Astrocyte of the cerebellum (primary cell): ENCODE results near the gene POLE2.
"Not testable (repeated sequence)": the region's sequence is repeated elsewhere in the genome, so short reads cannot be mapped to it uniquely, and the experiment has no call there.

Experiments
- DNase-seq: peaks from one replicate; pipeline ENCODE4 v3.0.0-alpha.2; 2011; ENCODE audit warnings: low read depth
- H3K4me3 ChIP-seq: 2 replicates; pipeline ENCODE4 v1.5.1; 2011; ENCODE audit warnings: mild to moderate bottlenecking, low read depth, low read length, moderate library complexity
- in situ Hi-C: cut with HindIII; loops from 2 replicates; pipeline ENCODE4 v1.10.0; 2017; ENCODE audit warnings: low sequenced_read_pairs
- TF ChIP-seq, protein P1 (sequence below): IDR thresholded peaks from 2 replicates; pipeline ENCODE4 v1.5.1; 2012; ENCODE audit warnings: low read length, low read depth, moderate library complexity, mild to moderate bottlenecking; ENCODE audit errors: missing control alignments

The POLE2 gene

DNA sequence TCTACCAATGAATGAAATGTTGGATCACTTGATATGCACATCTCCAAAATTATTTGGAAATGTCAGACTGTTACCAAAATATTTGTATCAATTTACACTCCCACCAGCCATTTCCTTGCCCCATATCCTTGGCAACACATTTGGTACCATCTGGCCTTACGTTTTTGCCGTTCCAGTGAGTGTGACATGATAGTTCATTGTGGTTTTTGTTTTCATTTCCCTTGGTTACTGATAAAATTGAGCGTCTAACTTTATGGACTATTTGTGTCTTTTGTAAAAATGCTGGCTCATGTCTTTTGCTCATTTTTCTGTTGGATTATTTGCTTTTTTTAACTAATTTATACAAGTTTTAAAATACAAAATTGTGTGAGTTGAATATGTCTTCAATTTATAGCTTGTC, 16.0 kb upstream of the POLE2 start:
- no peak for DNase-seq
- H3K4me3 ChIP-seq: no peak overlapping the region
- in situ Hi-C loops: no loop called here
- TF ChIP-seq, protein P1, sequence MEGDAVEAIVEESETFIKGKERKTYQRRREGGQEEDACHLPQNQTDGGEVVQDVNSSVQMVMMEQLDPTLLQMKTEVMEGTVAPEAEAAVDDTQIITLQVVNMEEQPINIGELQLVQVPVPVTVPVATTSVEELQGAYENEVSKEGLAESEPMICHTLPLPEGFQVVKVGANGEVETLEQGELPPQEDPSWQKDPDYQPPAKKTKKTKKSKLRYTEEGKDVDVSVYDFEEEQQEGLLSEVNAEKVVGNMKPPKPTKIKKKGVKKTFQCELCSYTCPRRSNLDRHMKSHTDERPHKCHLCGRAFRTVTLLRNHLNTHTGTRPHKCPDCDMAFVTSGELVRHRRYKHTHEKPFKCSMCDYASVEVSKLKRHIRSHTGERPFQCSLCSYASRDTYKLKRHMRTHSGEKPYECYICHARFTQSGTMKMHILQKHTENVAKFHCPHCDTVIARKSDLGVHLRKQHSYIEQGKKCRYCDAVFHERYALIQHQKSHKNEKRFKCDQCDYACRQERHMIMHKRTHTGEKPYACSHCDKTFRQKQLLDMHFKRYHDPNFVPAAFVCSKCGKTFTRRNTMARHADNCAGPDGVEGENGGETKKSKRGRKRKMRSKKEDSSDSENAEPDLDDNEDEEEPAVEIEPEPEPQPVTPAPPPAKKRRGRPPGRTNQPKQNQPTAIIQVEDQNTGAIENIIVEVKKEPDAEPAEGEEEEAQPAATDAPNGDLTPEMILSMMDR: no peak

DNA sequence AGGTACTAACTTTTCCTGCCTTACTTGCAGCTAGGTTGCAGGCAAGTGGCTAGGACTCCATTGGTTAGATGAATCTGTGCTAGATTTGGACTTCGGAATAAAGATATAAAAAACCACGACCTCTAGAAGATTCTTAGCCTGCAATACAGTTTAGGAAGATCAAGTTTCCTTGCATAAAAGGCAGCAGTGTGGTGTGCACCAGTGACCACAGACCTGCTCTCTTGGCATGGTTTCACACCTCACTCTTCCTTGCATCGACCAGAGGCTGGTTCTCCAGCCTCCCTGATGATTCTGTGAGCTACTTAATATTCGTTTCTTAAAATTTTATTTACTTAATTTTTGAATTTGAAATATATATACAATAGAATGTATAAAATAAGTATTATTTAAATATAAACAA, 14.7 kb upstream of the POLE2 start:
- TF ChIP-seq, protein P1: no peak
- H3K4me3 ChIP-seq: no peak overlapping the region
- peak; percentile 53 for DNase-seq
- in situ Hi-C loops: no loop called here

DNA sequence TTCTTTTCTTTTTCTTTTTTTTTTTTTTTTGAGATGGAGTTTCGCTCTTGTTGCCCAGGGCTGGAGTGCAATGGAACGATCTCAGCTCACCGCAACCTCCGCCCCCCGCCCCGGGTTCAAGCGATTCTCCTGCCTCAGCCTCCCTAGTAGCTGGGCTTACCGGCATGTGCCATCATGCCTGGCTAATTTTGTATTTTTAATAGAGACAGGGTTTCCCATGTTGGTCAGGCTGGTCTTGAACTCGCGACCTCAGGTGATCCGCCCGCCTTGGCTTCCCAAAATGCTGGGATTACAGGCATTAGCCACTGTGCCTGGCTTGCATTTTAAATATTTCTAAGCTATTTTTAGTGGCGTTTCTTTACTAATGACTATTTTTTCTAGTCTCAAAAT, 5.7 kb upstream of the POLE2 start:
- H3K4me3 ChIP-seq: peak overlapping the region; percentile 68
- DNase-seq, in situ Hi-C loops: not testable (repeated sequence)

DNA sequence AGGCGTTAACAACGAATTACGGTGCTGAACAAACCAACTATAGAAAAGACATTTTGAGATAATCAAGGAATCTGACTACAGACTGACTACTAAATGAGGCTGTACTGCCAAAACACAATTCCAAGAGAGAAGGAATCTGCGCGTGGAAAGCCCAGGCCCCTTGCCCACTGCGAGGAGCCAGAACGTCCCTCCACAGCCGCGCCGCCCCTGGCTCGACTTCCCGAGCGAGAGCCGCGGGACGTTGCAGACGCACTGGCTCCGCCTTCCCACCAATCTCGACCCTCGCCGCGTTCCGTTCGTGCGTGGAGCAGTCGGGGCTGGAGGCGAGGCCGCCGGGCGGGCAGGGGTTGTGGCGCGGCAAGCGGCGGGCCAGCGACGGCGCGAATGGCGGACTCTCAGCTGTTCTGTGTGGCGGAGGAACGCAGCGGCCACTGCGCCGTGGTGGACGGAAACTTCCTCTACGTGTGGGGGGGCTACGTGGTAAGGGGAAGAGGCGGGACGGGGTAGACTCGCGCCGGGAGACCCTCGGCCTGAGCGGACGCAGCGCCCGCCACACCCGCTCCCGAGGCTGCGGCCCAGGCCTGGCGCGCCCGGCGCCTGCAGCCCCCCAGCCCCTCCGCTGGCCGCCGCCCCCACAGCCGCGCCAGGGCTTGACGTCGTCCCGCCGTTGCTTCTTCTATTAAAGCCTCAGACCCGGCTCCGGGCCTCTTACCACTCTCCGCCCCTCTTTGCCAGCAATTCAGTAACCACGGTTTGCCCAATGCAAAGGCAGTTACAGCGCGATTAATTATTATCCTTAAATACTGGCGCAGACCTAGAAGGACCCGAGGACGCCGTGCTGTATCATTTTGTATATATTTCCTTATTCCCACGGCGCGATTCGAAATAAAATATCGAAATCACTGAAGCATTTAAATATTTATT, 5.1 kb upstream of the POLE2 start, which contains the start of gene KLHDC1:
TSS of gene KLHDC1 (plus strand) at position 310 of the 924 bp plus-strand sequence. CDS start at position 385, 75 bp downstream.
- in situ Hi-C loops: no loop called here
- DNase-seq: peak; percentile 50
- H3K4me3 ChIP-seq: peak within 1 kb of the TSS; percentile 68
- TF ChIP-seq, protein P1: no peak

DNA sequence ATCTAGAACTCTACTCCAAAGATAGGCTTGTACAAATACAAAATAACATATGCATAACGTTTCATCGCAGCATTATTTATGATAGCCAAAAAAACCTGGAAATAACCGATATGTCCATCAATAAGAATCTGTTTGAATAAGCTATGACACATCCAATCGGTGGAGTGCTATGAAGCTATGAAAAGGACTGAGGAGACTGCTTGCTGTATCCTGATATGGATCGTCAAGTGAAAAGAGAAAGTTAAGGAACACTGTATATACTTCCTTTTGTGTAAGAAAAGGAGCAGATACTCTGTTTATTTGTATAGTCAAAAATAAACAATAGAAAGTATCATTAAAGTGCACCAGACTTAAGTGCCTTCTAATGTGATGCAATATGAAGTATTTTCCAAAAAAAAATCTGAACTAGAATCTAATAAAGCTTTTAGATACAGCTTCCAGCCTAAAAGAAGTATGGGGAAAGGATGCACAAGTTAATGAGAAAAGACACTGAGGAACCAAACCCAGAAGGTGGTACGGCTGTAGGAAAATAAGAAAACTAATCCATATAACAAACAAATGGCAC, 4.3 kb upstream of the POLE2 start:
- peak overlapping the region; percentile 68 for H3K4me3 ChIP-seq
- in situ Hi-C loops: no loop called here
- TF ChIP-seq, protein P1: no peak
- no peak for DNase-seq

DNA sequence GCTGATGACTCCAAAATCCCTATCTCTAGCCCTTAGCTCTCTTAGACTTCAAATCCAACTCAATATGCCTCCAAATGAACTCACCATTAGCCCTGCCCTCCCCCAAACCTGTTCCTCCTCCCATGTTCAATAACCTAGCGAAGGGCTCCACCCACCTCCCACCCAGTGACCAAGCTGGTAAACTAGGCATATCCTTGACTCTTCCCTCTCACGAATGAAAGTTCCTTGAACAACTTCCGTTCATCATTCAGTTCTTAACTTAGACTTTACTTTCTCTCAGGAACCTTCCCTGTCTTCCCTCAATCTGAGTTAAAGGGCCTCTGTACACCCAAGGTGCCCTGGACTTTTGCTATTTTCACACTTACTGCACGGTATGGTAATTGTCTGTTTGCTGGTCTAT, 3.0 kb upstream of the POLE2 start:
- DNase-seq: no peak
- TF ChIP-seq, protein P1: no peak
- in situ Hi-C loops: no loop called here
- H3K4me3 ChIP-seq: no peak overlapping the region

DNA sequence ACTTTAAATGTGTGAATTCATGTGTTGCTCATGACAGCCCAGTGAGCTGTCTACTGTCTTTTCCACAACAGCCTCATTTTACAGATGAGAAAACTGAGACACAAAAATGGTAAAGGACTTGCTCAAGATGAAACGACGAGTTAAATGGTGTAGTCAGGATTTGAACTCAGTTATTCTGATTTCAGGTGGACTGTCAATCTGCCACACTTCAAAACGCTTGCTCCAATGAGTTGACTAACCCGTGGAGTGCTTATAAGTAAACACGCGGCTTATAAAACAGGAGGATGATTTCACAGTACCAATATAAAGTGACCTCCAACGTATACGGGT, 652 bp upstream of the POLE2 start:
- in situ Hi-C loops: no loop called here
- DNase-seq: no peak
- TF ChIP-seq, protein P1: no peak
- no peak overlapping the region for H3K4me3 ChIP-seq
